HG03342 (cell line): Measurements from ENCODE around the gene ALPG.
"Not testable (repeated sequence)": the region's sequence is repeated elsewhere in the genome, so short reads cannot be mapped to it uniquely, and the experiment has no call there.

ENCODE experiments used
- ATAC-seq: cut with Tn5 transposase; IDR thresholded peaks from one replicate; pipeline ENCODE4 v1.9.1; 2021; ENCODE audit warnings: mild to moderate bottlenecking, moderate library complexity; ENCODE audit not compliant: unreplicated experiment

The ALPG gene

GRCh38 chr2:232376713-232377112, 29.9 kb upstream of the ALPG start:
- no peak for ATAC-seq

GRCh38 chr2:232377319-232377718, 29.3 kb upstream of the ALPG start:
- ATAC-seq = no peak

GRCh38 chr2:232377841-232378734, 28.6 kb upstream of the ALPG start:
- no peak for ATAC-seq

- ATAC-seq = not testable (repeated sequence)
Measured at GRCh38 chr2:232378735-232379151, 27.9 kb upstream of the ALPG start, which contains the start of gene ALPP. TSS of gene ALPP (plus strand) at chr2:232378751. CDS start at chr2:232378803, 52 bp downstream.

- not testable (repeated sequence) for ATAC-seq
Measured at GRCh38 chr2:232379610-232380590, 26.7 kb upstream of the ALPG start.

GRCh38 chr2:232381204-232382031, 25.2 kb upstream of the ALPG start:
- ATAC-seq = not testable (repeated sequence)

GRCh38 chr2:232382331-232383225, 24.1 kb upstream of the ALPG start:
- ATAC-seq = no peak

GRCh38 chr2:232384466-232384865, 22.2 kb upstream of the ALPG start:
- no peak for ATAC-seq

GRCh38 chr2:232385058-232385457, 21.6 kb upstream of the ALPG start:
- ATAC-seq = not testable (repeated sequence)

GRCh38 chr2:232385660-232386489, 20.8 kb upstream of the ALPG start:
- ATAC-seq = no peak

- no peak for ATAC-seq
Measured at GRCh38 chr2:232386490-232386739, 20.2 kb upstream of the ALPG start.

- ATAC-seq = no peak
Measured at GRCh38 chr2:232386740-232387450, 19.7 kb upstream of the ALPG start.

- ATAC-seq = no peak
Measured at GRCh38 chr2:232387451-232388171, 19.0 kb upstream of the ALPG start.

- no peak for ATAC-seq
Measured at GRCh38 chr2:232388324-232388891, 18.2 kb upstream of the ALPG start.

GRCh38 chr2:232389327-232389726, 17.3 kb upstream of the ALPG start:
- no peak for ATAC-seq

GRCh38 chr2:232390661-232391060, 16.0 kb upstream of the ALPG start:
- ATAC-seq = no peak

- ATAC-seq = no peak
Measured at GRCh38 chr2:232393556-232393955, 13.1 kb upstream of the ALPG start.
